Gastrocnemius medialis (tissue), 4 donors: Measurements from ENCODE around the gene MS4A4E.

Source experiments
- POLR2A ChIP-seq, 2 donors: fragments of 450-650 bp; IDR thresholded peaks; one replicate each; pipeline ENCODE4 v1.6.1; 2017; ENCODE audit warnings: antibody characterized with exemption in 2 of 2, mild to moderate bottlenecking in 2 of 2, moderate library complexity in 2 of 2
- TF ChIP-seq, protein P1 (sequence below), 5 experiments: fragments of 450-650 bp in 3 of 5; fragments of 200-600 bp in 2 of 5; sonication (generic) in 2 of 5; IDR thresholded peaks in 4 of 5; conservative IDR thresholded peaks in 1 of 5; 1 replicate in 4 of 5; 2 replicates in 1 of 5; pipeline ENCODE4 v1.5.1; 2016 to 2019; ENCODE audit warnings: antibody characterized with exemption in 5 of 5, mild to moderate bottlenecking in 3 of 5, moderate library complexity in 3 of 5

DNA sequence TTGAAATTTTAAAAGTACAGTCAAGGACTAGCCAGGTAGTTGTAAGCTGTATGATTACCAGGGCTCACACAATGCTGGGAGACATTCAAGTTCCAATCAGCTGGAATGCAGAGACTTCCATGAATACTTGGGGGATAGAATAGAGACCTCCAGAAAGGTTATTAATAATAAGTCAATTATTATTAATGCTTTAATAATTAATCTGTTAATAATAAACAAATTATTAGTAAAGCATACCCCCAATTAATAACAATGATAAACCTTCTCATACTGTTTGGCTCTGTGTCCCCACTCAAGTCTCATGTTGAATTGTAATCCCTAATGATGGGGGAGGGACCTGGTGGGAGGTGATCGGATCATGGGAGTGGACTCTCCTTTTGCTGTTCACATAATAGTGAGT, 45.5 kb downstream of the MS4A4E start:
- no peak for TF ChIP-seq POLR2A (IDR thresholded peaks at IDR 0.05)
- TF ChIP-seq, protein P1, sequence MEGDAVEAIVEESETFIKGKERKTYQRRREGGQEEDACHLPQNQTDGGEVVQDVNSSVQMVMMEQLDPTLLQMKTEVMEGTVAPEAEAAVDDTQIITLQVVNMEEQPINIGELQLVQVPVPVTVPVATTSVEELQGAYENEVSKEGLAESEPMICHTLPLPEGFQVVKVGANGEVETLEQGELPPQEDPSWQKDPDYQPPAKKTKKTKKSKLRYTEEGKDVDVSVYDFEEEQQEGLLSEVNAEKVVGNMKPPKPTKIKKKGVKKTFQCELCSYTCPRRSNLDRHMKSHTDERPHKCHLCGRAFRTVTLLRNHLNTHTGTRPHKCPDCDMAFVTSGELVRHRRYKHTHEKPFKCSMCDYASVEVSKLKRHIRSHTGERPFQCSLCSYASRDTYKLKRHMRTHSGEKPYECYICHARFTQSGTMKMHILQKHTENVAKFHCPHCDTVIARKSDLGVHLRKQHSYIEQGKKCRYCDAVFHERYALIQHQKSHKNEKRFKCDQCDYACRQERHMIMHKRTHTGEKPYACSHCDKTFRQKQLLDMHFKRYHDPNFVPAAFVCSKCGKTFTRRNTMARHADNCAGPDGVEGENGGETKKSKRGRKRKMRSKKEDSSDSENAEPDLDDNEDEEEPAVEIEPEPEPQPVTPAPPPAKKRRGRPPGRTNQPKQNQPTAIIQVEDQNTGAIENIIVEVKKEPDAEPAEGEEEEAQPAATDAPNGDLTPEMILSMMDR (IDR thresholded peaks at IDR 0.05 in 4 of 5, conservative IDR thresholded peaks at IDR 0.05 in 1 of 5): no peak
